ENCODE measurements around the gene HBA2.
A peak's percentile ranks its signal among the peaks of the same experiment; 100 is the strongest.
"Not testable (repeated sequence)": the region's sequence is repeated elsewhere in the genome, so short reads cannot be mapped to it uniquely, and the experiment has no call there.

The HBA2 gene

GRCh38 chr16:172374-172941 is at the start of gene HBA2:
HBA2 (plus strand) TSS chr16:172876; CDS start chr16:172913, 37 bp downstream.
- DNase-seq: not testable (repeated sequence)

DNA sequence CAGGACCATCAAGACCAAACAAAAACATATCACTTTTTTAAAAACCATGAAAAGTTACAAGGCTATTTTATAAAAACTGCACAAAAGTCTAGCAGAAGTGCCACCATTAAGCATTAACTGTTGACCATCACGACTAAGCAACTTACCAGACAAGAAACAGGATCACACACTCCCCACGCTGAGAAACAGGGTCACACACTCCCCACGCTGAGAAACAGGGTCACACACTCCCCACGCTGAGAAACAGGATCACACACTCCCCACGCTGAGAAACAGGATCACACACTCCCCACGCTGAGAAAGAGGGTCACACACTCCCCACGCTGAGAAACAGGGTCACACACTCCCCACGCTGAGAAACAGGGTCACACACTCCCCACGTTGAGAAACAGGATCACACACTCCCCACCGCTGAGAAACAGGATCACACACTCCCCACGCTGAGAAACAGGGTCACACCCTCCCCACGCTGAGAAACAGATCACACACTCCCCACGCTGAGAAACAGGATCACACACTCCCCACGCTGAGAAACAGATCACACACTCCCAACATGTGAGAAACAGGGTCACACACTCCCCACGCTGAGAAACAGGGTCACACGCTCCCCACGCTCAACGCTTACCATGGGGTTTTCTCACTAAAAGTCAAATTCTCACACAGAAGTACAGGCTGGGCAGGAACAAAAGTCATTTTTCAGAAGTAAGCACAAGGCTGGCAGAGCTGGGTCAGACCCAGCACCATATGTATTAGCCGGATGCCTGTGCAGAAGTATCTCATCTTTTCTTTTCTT is 48.9 kb upstream of the HBA2 start:
- not testable (repeated sequence) for DNase-seq

DNA sequence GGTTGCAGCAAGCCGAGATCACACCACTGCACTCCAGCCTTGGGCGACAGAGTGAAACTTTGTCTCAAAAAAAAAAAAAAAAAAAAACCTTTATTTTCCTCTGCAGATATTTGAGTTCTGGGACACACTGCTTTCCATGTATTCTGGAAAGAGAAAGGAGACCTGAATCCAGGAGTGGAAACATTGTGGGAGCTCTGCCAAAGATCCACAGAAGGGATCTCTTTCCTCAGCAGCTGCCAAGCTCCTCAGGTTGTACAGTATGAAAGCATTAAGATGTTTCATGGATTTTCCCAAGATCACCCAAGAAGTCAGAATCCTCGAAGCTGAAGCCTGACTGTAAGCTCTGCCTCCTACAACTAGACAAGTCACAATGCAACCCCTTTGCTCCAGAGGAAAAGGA is 47.7 kb upstream of the HBA2 start:
- DNase-seq: no peak

DNA sequence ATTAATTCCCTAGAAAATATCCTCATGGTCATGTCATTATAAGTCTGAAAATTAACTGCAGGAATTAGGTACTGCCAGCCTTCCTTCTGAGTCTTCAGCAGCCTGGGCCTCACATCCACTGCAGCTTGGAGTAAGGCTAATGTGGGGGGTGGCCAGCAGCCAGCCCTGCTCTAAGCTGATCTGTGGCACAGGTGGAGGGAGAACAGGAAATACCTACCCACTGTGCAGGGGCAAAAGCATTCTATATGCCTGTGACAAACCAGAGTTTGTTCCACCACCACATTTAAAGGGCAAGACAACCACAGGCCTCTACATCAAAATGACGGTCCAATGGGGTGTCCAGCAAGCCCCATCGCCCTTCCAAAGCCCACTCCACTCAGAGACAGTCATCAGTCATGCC is 43.6 kb upstream of the HBA2 start:
- no peak for DNase-seq

- no peak for DNase-seq
Measured at GRCh38 chr16:130533-131173, 42.0 kb upstream of the HBA2 start.

DNA sequence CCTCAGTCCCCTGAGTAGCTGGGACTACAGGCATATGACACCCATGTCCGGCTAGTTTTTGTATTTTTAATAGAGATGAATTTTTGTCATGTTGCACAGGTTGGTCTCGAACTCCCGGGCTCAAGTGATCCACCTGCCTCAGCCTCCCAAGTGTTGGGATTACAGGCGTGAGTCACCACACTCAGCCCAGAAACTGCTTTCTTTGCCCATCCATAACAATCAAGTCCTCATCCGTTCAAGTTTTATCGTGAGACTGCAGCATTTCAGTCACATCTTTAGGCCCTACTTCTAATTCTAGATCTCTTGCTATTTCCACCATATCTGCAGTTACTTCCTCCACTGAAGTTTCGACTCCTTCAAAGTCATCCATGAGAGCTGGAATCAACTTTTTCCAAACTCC is 40.6 kb upstream of the HBA2 start:
- no peak for DNase-seq

DNA sequence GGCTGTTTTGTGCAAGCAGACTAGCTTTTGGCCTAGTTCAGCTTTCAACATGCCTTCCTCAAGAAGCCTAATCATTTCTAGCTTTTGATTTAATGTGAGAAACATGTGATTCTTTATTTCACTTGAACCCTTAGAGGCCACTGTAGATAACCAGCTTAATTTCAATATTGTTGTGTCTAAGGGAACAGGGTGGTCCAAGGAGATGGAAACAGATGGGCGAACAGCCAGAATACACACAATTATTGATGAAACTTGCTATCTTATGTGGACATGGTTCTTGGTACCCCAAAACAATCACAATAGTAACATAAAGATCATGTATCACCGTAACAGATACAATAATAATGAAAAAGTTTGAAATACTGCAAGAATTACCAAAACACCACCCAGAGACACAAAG is 39.0 kb upstream of the HBA2 start:
- no peak for DNase-seq

GRCh38 chr16:138049-138417 is 34.6 kb upstream of the HBA2 start:
- DNase-seq: peak; percentile 56

DNA sequence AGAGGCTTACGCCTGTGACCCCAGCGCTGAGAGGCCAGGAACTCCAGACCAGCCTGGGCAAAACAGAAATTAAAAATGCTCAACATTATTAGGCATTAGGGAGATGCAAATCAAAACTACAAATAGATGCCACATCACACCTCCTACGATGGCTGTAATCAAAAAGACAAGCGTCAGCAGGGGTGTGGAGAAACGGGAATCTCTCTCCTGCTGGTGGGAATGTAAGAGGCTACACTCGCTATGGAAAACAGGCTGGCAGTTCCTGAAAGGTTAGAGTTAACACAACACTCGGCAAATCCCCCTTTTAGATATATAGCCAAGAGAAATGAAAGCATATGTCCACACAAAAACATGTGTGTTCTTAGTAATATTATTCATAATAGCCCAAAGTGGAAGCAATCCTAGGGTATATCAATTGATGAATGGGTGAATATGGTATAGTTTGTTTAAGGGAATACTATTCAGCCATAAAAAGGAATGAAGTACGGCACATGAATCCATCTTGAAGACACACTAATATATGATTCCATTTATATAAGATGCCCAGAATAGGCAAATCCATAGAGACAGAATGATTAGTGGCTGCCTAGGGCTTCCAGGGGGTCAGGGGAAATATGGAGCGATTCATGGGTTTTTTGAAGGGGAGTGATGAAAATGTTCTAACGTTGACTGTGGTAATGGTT is 32.4 kb upstream of the HBA2 start:
- DNase-seq: no peak

DNA sequence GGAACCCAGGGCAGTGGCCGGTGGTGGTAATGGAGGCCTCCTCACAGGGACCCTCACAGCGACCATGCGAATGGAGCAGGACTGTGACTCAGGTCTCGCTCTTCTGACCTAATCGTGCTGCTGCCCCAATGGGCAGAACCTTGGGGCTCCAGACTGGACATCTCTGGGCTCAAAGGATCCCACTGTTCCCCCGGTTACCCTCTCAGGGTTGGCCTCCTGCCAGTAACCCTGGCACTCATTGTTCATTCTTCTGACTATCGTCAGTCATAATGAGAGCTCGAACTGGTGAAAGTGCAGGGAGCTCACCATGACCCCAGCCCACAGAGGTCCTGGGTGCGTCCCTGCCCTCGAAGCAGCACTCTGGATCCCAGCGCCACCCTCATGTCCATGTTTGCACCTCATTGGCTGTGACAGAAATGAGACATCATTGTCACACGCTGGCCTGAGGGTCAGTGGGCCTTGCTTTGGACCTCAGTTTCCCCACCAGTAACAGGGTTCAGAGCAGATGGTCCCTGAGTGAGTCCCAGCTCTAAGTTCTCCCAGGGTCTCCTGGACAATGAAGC is 30.2 kb upstream of the HBA2 start:
- no peak for DNase-seq

- no peak for DNase-seq
Measured at GRCh38 chr16:143047-143446, 29.6 kb upstream of the HBA2 start.

DNA sequence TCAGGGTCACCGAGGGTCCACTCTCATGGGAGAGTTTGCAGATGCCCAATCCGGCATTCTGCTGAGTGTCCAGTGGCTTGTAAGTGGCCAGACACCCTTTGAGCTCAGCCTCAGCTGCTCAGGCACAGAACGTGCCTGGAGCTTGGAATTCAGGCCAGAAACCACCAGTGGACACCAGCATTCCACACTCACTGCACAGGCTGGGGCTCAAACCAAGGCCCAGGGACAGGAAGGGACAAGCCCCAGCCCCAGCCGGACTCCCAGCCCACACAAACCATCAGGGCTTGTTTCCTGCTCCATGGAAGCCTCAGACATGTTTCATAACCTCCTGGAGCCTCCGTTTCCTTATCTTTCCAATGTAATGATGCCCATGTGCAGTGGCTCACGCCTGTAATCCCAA is 29.2 kb upstream of the HBA2 start:
- no peak for DNase-seq

DNA sequence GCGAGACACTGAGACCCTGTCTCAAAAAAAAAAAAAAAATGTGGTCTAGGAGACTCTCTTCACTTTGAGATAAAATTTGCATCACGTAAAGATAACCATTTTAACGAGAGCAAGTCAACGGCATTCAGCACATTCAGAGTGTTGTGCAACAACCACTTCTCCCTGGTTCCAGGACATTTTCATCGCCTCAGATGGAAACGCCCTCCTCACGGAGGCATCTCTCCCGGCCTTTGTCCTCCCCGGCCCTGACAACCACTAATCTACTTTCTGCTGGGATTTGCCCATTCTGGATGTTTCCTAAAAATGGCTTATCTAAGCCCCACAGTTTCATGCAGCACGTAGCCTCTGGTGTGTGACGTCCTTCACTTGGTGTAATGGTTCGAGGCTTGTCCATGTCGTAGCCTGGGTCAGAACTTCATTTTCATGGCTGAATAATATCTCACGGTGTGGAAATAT is 27.9 kb upstream of the HBA2 start:
- DNase-seq: no peak

GRCh38 chr16:146646-147045 is 26.0 kb upstream of the HBA2 start:
- no peak for DNase-seq

- no peak for DNase-seq
Measured at GRCh38 chr16:149024-149660, 23.5 kb upstream of the HBA2 start.

- DNase-seq: no peak
Measured at GRCh38 chr16:152141-153128, 20.2 kb upstream of the HBA2 start, which contains the start of gene HBZ. HBZ (plus strand) TSS chr16:152644; CDS start chr16:152910, 266 bp downstream.

DNA sequence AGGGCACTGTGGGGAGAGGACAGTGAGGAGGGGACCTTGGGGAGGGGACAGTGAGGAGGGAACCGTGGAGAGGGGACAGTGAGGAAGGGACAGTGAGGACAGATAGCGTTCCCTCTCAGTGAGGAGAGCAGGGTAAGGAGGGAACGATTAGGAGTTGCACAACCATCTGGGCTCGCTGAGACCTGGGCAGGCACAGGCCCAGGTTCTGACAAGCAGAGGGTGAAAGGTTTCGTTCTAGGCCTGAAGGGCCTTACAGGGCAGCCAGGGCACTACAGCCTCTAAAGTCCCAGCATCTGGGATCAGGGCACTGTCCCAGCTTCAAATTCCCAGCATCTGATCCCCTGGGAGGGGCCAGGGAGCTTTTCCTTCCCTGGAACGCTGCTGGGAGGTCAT is 19.6 kb upstream of the HBA2 start:
- DNase-seq: not testable (repeated sequence)

- DNase-seq: not testable (repeated sequence)
Measured at GRCh38 chr16:153550-154216, 19.0 kb upstream of the HBA2 start.

DNA sequence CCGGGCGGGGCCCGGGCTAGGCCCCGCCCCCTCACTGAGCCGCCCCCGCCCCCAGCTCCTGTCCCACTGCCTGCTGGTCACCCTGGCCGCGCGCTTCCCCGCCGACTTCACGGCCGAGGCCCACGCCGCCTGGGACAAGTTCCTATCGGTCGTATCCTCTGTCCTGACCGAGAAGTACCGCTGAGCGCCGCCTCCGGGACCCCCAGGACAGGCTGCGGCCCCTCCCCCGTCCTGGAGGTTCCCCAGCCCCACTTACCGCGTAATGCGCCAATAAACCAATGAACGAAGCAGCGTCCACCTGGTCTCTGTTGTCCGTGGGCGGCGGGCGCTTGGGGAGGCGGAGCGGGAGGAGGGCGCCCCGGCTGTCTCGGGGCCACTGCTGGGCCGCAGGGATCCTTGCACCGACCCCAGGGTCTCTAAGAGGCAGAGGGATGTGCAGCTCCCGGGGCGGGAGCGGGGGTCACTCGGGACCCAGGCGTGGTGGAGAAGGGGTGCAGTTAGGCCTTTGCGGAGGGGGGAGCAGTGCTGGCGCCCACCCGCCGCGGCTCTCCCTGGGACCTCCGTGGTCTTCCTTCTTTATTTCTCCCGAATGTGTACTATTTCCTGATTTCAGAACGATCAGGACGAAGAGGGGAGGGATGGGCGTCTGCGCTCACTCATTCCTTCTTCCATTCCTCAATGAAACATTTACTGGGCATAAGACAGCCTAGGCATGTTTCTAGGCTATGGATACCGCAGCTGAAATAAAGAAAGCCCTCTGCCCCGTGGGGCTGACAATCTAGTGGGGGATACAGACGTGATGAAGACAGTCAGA is 18.3 kb upstream of the HBA2 start:
- DNase-seq: peak; percentile 68

GRCh38 chr16:155031-155398 is 17.7 kb upstream of the HBA2 start:
- no peak for DNase-seq

Data from right hindlimb (tissue), 1 donor.